K562 (cell line): ENCODE measurements around the gene POLR2H. TPM values are rescaled to one million over a fixed set of nuclear protein-coding genes. Genes with fewer than 3 reads are reported as not detected.

Experiments used
- CEBPZ ChIP-seq: fragments of 150-350 bp; IDR thresholded peaks from 2 replicates; pipeline ENCODE4 v1.6.1; 2014; ENCODE audit warnings: low read depth, mild to moderate bottlenecking, low read length, borderline replicate concordance
- CREB3L1 ChIP-seq: fragments of 450-650 bp; IDR thresholded peaks from 2 replicates; pipeline ENCODE4 v1.6.1; 2014; ENCODE audit warnings: low read depth, mild to moderate bottlenecking, moderate library complexity, borderline replicate concordance
- CREBBP ChIP-seq: IDR thresholded peaks from one replicate; pipeline ENCODE4 v1.6.1; 2012; ENCODE audit warnings: low read depth, mild to moderate bottlenecking, control low read depth, inconsistent platforms, low read length
- ELF1 ChIP-seq: fragments of 200-800 bp; sonication (Bioruptor generic); IDR thresholded peaks from 2 replicates; pipeline ENCODE4 v1.6.1; 2016; ENCODE audit warnings: missing genetic modification characterization, missing compliant biosample characterization
- FOXA3 ChIP-seq, 2 experiments: fragments of 450-650 bp in 1 of 2; sonication (generic) in 1 of 2; formaldehyde crosslinking; IDR thresholded peaks in 1 of 2; conservative IDR thresholded peaks in 1 of 2; 2 replicates each; pipeline versions ENCODE4 v1.4.0 to v1.8.0; 2020 to 2022; ENCODE audit warnings: mild to moderate bottlenecking in 2 of 2, missing genetic modification reagents in 1 of 2
- FOXO4 ChIP-seq: fragments of 450-650 bp; formaldehyde crosslinking; IDR thresholded peaks from 2 replicates; pipeline ENCODE4 v1.4.0; 2020; ENCODE audit warnings: mild to moderate bottlenecking, moderate library complexity
- HMG20B ChIP-seq: fragments of 250-450 bp; sonication (Bioruptor Pico); IDR thresholded peaks from 2 replicates; pipeline ENCODE4 v1.5.0; 2021; ENCODE audit warnings: mild to moderate bottlenecking
- KDM1A ChIP-seq, 2 experiments: fragments of 450-650 bp; IDR thresholded peaks; 2 replicates each; pipeline ENCODE4 v1.6.1; 2016; ENCODE audit warnings: mild to moderate bottlenecking in 2 of 2
- MTF1 ChIP-seq: fragments of 250-450 bp; sonication (Bioruptor Pico); IDR thresholded peaks from 2 replicates; pipeline ENCODE4 v1.9.0; 2021; ENCODE audit warnings: moderate library complexity, mild to moderate bottlenecking, inconsistent platforms, borderline replicate concordance
- NRF1 ChIP-seq, 2 experiments: fragments of 450-650 bp; IDR thresholded peaks in 1 of 2; conservative IDR thresholded peaks in 1 of 2; 2 replicates each; pipeline ENCODE4 v1.6.1; 2014; ENCODE audit warnings: mild to moderate bottlenecking in 2 of 2
- PATZ1 ChIP-seq: fragments of 250-450 bp; sonication (Bioruptor Pico); IDR thresholded peaks from 2 replicates; pipeline ENCODE4 v1.5.0; 2020; ENCODE audit warnings: mild to moderate bottlenecking, borderline replicate concordance
- POLR2A ChIP-seq: fragments of 450-650 bp; conservative IDR thresholded peaks from 2 replicates; pipeline ENCODE4 v1.6.1; 2016
- RBM39 ChIP-seq: fragments of 200-400 bp; formaldehyde crosslinking; optimal IDR thresholded peaks from 2 replicates; pipeline ENCODE3; 2018; ENCODE audit warnings: low read depth, low read length
- SMARCE1 ChIP-seq: fragments of 450-650 bp; IDR thresholded peaks from 2 replicates; pipeline ENCODE4 v1.7.1; 2016; ENCODE audit warnings: mild to moderate bottlenecking
- SPI1 ChIP-seq: IDR thresholded peaks from 2 replicates; pipeline ENCODE4 v1.6.1; 2011; ENCODE audit warnings: low read depth, low read length, control low read depth, borderline replicate concordance
- TGIF2 ChIP-seq: sonication (generic); formaldehyde crosslinking; IDR thresholded peaks from 2 replicates; pipeline ENCODE4 v1.8.1; 2022; ENCODE audit warnings: mild to moderate bottlenecking, missing genetic modification reagents, moderate library complexity
- TOE1 ChIP-seq, 2 experiments: fragments of 450-650 bp in 1 of 2; sonication (generic) in 1 of 2; formaldehyde crosslinking in 1 of 2; IDR thresholded peaks; 2 replicates each; pipeline versions ENCODE4 v1.7.1 to v1.8.0; 2016 to 2022; ENCODE audit warnings: borderline replicate concordance in 2 of 2, mild to moderate bottlenecking in 2 of 2, antibody characterized with exemption in 1 of 2, inconsistent platforms in 1 of 2, low read depth in 1 of 2, missing genetic modification reagents in 1 of 2, moderate library complexity in 1 of 2
- YBX1 ChIP-seq: fragments of 450-650 bp; IDR thresholded peaks from 2 replicates; pipeline ENCODE4 v1.7.1; 2016; ENCODE audit warnings: mild to moderate bottlenecking
- ZNF561 ChIP-seq: fragments of 450-650 bp; formaldehyde crosslinking; conservative IDR thresholded peaks from 2 replicates; pipeline ENCODE4 v1.4.0; 2020; ENCODE audit warnings: mild to moderate bottlenecking, moderate library complexity
- polyA plus RNA-seq, 8 experiments: library from polyadenylated mRNA; depleted of rRNA in 4 of 8; stranded (reverse) in 5 of 8; unstranded in 3 of 8; fragments of >200 nt; fragmentation: Nextera tagmentation in 2 of 8; fragmentation: Illumina TruSeq in 1 of 8; extraction: Ambion mirVana in 2 of 8; extraction: Trizol in 1 of 8; gene quantifications; 2 replicates each; pipeline versions ENCODE4 v1.2.1 to v1.2.3, GENCODE V29; 2011 to 2014; ENCODE audit warnings: inconsistent platforms in 1 of 8, missing spikeins in 1 of 8
- total RNA-seq, 7 experiments: library from RNA; depleted of rRNA in 6 of 7; stranded (reverse); fragments of >200 nt in 6 of 7; fragmentation: Illumina TruSeq in 2 of 7; extraction: Trizol in 2 of 7; gene quantifications; 2 replicates each; pipeline versions ENCODE4 v1.2.1 to v1.2.3, GENCODE V29; 2011 to 2021; ENCODE audit warnings: low replicate concordance in 1 of 7

Gene POLR2H
- total and polyA plus RNA-seq, 9 of the 15 experiments (the other 6 are each of a cell fraction or from before 2014, with no cell fraction given) = 128 to 512 (median 220) TPM

GRCh38 chr3:184361932-184362667, 590 bp downstream of the POLR2H start (continued):
- TF ChIP-seq CEBPZ (no peak), YBX1 (no peak), MTF1 (CRISPR knock-in tag) (no peak), RBM39 (no peak), HMG20B (CRISPR knock-in tag) (no peak), POLR2A (no peak; the same call in 1 of the 2 replicates), FOXO4 (CRISPR knock-in tag) (no peak), ELF1 (peak; percentile 33; the same call in 1 of the 2 replicates), TGIF2 (CRISPR knock-in tag) (no peak), PATZ1 (CRISPR knock-in tag) (no peak), KDM1A (IDR thresholded peaks at IDR 0.05) (no peak), CREB3L1 (no peak), FOXA3 (CRISPR knock-in tag; conservative IDR thresholded peaks at IDR 0.05 in 1 of 2, IDR thresholded peaks at IDR 0.05 in 1 of 2) (no peak), SMARCE1 (no peak), NRF1 (conservative IDR thresholded peaks at IDR 0.05 in 1 of 2, IDR thresholded peaks at IDR 0.05 in 1 of 2) (no peak; a peak in 1 of 4 replicates), CREBBP (no peak), ZNF561 (no peak), TOE1 (IDR thresholded peaks at IDR 0.05; ENCODE audit: borderline replicate concordance) (peak; percentile 49; the same call in 1 of the 2 replicates), TOE1 (CRISPR knock-in tag; IDR thresholded peaks at IDR 0.05; ENCODE audit: borderline replicate concordance, low read depth) (no peak), SPI1 (peak; percentile 11; the same call in 1 of the 2 replicates)
